Stimulated activated CD4-positive, alpha-beta T cell treated with anti-CD3 and anti-CD28 coated beads, TNF-alpha, amount 100 ng/mL, for 4 hours (primary cell): ENCODE data around the gene AGAP1.

Source experiments
- DNase-seq, 3 experiments: peaks; one replicate each; pipeline ENCODE4 v3.0.0-alpha.2; 2020; ENCODE audit warnings: low read depth in 3 of 3

The AGAP1 gene

DNA sequence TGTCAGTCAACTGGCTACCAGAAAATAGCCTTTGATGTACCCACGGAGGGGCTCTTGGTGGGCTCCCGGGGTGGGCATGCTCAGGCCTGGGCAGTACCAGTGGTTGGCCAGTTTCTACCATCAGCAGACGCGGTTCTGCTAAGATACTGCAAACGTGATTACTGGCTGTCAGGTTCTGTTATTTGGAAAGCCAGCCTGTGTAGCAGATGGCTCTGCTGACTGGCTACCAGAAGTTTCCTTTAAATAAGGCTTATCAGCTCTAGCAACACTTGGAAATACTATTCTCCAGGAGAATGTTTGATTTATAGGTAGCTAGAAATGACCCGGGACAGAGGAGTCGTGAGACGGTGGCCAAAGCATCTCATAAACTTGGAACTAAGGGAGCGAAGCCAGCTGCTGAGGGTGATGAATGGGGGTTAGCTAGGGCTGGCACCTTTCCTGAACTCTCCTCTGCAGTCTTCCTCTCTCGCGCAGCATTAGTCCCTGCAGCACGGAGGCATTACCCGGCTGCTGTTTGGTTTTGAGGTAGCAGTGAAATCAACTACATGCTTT, 171.9 kb downstream of the AGAP1 start:
- DNase-seq = no peak

DNA sequence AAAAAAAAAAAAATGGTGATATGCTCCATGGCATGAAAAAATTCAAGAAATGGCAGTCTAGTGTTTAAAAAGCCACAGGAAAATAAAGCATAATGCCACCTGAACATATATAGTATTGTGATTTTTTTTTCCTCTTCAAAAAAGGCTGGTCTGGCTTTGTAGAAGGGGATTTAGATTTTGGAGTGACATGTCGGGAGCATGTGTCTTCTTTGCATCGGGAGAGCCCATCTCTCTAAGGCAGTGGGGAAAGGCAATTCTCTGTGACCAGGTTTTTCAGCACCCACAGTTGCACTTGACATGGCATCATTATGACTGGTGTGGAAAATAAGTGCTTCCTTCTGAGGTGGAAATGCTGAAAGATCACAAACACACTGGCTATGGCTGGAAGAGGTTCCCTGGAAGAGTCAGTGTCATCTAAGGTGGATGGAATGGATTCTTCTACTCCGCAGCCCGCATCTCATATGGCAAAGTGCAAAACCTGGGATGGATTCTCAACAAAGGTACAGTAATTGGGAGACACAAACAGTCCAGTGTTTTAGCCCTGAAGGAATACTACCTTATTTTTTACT, 172.5 kb downstream of the AGAP1 start:
- DNase-seq = no peak

DNA sequence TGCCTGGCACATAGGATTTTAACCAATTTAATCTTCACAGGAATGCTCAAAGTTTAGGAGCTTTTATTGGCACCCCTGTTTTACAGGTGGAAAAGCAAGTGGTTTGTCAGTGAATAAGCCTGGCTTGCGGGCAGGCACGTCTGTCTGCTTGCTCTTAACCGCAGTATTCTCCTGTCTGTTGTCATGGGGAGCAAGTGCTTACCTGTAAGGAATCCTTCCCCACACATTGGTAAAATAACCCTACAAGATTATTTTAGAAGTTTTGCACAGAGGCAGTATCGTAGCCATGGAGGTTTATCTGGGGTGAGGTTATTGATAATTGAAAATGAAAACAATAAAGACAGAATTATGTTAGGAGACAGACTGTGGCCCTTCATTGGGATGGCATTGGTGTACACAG, 174.9 kb downstream of the AGAP1 start:
- DNase-seq = no peak

DNA sequence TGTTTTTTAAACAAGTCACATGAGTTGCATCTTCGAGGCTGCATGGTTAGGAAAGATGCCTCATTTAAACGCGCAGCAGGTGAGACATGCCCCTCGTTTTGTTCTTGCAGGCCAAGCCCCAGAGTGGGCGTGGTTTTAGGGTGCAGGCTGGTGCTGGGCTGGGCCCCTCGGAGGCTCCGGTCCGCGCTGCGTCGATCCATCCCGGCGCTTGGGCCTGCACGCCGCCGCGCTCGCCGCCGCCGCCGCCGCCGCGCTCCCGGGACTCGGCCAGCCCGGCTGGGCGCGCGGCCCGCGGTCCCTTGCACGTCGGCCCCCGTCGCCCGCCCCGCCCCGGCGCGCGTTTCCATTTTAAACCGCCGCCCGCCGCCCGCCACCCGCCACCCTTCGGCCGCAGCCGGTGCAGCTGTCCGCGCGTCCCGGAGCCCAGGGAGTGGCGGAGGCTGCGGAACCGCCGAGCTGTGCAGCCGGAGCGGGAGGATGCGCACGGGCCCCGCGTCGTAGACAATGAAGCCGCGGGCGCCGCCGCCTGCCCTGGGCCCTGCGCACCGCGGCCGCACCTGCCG, 175.5 kb downstream of the AGAP1 start:
- DNase-seq = no peak

DNA sequence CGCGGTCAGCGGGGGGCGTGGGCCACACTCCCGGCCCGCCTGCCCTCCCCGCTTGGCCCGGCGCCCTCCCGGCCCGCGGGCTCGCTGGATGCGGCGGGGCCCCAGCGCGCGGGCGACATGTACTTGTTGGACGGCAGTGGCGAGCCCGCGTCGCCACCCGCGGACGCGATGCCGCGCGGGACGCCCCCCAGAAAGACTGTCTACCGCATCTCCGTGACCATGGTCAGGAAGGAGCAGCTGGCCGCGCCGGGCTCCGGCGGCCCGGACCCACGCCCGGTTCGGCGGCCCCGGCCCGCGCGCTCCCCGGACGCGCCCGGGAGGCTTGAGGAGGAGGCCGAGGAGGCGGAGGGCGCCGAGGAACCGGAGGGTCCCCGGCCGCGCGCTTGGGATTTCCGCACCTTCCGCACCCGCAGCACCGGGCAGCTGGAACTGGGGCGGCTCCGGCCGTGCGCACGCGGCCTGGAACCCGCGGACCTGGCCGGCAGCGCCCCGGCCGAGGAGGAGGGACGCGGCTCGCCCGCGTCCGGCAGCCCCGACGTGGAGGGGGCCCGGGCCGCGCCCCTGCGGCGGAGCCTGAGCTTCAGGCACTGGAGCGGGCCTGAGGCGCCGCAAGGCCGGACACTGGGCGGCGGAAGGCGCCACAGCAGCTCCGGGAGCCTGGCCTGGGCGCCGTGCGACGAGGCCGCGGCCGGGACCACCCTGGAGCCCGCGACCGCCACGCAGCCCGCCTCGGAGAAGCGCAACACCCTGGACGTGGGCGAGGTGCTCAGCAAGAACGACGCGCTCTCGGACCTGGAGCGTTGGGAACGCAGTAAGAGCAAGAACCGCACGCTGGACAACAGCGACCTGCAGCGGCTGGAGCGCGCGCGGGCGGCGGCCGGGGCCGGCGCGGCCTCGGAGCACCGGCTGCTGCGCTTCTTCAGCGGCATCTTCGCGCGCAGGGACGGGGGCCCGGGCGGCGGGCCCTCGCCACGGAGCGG, 176.4 kb downstream of the AGAP1 start:
- no peak for DNase-seq

DNA sequence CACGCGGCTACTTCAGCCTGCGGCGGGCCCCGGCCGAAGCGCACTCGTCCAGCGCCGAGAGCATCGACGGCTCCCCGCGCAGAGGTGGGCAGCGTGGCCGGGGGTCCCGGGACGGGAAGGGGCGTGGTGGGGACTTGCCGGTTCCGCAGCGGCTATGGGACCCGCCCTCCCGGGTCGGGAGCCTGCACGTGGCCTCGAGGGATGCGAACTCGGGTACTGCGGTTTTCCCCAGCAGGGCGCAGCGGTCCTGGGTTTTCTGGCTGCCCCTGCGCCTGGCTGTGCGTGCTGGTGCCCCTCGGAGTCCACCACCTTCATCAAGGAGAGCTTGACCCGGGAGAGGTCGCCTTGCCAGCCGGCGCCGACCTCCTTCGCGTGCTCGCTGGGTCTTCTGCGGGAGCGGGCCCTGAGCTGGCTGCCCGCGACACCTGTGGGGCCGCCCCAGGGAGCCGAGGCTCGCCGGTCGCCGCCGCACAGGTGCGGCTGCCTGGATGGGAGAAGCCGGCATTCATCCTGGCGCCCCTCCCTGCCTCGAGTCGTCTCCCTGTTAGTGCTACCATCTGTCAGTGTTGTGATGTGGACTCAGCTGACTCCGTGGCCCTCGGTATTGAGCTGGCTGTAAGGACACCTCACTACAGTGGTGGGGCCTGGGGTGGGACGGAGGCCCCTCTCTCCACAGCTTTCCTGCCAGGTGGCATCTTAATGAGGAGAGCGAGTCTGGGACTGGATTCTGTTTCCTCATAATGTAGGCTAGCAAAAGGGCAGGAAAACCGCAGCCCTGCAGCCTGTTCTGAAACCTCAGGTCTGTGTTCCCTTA, 177.3 kb downstream of the AGAP1 start:
- no peak for DNase-seq

DNA sequence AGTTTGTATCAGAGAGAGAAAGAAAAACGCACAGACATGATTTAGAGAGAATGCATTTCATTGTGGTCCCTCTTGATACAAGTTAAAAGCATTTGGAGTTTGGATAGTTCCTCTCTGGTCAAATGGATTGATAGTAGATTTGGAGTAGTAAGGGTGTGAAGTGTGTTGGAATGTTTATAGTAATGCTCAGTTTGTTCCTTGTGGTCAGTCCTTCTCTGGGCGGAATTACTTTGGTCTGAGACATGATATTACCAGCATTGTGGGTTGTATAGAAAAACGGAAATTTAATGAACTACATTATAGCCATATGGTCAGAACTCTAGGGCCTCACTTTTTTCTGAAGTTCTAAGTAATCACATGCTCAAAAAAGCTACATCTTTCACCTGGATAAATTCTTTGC, 178.9 kb downstream of the AGAP1 start:
- no peak for DNase-seq

DNA sequence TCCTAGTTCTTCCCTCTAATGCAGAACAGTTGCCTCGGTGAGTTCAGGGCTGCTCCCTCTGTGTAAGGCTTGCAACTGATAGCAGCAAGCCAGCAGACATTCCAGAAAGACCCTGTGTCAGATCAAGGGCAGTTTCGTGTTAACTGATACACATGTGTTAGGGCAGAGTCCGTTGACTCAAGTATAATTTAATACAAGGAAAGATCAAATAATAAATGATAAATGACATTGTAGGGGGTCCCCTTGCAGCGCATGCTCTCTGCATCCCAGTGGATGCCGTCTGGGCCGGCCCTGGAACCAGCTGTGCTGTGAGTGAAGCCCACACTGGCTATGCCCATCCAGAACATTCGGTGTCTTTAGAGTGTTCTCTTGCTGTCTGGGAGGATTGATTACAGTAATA, 180.3 kb downstream of the AGAP1 start:
- DNase-seq = no peak

DNA sequence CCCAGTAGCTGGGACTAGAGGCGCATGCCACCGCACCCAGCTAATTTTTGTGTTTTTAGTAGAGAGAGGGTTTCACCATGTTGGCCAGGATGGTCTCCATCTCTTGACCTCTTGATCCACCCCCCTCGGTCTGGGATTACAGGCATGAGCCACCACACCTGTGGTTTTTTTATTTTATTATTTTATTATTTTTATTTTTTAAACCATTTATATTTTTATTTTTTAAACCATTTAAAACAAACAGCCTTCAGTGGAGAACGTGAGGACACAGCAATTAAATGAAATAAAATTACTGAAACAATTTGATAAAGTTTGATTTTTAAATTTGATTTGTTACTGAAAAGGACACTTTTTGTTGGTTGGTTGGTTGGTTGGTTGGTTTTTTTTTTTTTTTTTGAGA, 181.0 kb downstream of the AGAP1 start:
- DNase-seq = no peak

DNA sequence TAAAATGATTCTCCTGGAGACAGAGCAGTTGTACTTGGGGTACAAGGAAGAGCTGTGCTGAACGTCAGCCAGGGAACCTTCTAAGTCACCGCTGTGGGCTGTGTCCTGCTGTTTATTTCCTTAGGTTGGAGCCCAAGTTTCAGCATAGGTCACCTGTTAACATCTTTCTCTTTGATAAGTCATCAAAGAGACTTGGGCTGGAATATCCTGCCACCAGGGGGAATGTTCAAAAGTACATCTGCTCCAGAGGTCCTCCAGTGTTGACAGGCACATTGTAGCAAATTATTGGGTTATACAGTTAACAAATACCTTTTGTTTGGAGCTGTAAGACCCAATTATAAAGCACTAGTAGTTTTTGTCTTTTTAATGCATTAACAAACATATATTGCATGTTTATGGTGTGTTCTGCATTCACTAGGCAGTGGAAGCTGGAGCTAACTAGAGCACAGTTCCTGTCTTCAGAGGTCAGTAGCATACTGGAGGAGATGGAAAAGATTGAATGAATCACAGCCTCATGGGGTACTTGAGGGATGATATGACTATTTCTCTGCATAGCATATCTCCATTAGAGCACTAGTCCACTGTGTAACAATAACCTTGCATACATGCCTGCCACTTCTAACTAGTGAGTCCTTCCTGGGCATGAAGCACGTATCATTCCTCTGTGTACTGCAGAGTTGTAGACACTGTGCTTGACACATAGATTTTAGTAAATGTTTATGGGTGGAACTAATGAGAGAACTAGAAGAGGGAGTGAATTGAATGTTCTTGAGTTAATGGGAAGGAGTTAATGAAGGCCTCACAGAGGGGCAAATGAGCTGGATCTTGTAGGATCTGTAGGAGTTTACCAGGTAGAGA, 182.1 kb downstream of the AGAP1 start:
- no peak for DNase-seq

DNA sequence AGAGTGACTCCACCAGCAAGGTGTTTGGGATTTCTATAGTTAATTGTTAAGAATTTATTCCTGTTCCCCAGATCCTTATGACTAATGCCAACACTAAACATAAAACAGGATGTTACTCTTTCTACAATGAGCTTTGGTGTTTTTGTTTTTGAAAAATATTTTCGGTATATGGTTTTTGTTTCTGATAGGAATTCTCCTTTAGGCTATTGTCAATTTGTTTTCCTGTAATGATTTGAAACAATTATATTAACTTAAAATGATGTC, 182.6 kb downstream of the AGAP1 start:
- no peak for DNase-seq

DNA sequence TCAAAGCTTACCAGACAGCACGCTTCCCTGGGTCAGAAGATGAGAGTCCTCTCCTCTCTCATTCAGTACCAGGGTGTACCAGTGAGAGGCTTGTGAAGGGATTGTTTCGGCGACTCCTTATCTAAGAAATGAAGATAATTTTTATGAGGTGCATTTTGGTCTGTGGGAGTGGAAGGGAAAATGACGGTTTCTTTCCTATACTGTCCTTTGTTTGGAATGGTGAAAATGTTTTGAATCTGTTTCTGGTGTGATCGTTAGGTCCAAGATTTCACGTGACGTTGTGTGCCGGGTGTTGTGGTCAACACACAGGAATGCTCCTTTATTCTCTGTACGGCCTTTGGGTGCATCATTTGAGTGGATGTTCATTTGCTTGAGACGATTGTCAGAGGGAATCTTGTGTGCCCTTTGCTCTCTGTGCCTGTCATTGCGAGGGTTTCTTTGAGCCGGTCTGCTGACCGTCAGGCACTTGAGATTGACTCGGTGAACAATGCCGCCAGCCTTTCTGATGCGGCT, 183.5 kb downstream of the AGAP1 start:
- no peak for DNase-seq

DNA sequence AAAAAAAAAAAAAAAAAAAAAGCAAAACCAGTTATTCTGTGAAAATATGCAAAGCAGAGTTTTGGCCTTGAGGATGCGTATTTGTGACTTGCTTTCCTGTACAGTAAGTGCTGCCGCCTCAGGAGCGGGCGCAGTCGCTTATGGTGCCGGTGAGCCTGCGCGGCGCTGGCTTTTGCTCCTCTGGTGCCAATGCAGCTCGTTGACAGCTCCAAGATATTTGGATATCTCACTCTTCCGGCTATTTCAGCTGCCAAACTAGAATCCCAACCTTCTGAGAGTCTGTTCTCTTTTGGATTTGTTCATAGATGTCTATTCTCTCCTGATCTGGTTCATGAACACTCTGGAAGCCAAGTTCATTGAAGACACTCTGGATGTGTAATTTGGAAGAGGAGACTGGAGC, 184.1 kb downstream of the AGAP1 start:
- no peak for DNase-seq

DNA sequence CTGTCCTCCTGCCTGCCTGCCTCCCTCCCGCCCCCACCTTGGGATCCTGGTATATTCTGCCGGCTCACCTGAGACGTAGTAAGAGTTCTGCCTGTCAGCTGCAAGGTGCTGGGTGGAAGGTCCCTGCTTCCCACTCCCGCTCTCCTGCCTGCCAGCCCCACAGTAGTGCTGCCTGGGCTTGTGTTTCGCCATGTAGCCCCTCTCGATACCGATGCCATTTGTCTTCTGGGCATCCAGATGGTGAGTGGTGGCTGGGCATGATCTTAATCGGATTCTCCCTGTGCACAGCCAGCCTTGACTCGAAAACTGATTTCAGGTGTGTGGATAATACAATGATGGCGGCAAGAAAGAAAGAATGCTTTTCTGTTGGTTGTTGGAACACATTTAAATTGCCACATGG, 184.9 kb downstream of the AGAP1 start:
- DNase-seq = no peak

DNA sequence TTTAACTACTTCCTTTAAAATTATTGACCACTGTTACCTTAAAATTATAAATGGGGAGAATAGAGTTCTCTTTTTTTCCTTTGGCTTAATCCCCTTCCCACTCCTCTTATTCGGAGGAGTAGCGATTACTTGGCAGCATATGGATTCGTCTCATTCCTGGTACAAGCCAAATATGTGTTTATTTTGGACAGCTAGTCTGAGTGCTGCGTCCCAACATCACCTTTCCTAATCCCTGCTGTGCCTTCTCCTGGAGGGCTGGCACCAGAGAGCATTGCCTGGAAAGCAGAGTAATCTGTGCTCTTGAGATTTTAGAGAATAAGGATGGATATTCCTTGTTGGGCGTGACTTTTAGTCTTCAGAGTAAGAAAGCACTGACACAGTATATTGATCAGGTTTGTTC, 185.6 kb downstream of the AGAP1 start:
- no peak for DNase-seq

DNA sequence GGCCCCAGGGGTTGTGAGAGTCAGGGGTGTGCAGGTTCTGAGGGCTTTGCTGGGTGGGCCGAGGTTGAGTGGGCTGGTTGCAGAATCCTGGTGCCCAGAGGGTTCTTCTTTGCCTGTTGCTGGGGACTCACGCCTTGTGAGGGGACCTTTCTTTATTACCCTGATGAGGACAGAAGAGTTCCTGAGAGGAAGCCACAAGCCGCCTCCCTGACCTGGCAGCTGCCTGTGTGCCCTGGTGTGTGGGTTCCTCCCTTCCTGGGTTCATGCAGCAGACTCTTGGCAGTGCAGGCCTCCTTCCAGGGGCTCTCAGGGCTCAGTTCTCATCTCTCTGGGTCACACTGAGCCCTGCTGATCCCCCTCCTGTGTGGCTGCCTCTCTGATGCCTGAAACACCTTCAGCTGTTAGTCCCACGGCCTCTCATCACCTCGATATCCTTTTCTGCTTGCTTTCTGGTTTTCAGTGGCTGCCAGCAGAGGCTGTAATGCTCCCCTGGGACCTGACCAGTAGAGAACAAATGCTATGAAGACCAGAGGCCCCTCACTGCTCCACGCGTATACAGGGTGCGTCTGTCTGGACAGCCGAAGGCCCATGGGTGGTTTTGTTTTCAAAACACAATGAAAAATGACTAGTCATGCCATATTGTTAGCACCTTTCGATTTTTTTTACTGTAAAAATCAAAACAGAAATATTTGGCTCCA, 191.3 kb downstream of the AGAP1 start:
- no peak for DNase-seq

DNA sequence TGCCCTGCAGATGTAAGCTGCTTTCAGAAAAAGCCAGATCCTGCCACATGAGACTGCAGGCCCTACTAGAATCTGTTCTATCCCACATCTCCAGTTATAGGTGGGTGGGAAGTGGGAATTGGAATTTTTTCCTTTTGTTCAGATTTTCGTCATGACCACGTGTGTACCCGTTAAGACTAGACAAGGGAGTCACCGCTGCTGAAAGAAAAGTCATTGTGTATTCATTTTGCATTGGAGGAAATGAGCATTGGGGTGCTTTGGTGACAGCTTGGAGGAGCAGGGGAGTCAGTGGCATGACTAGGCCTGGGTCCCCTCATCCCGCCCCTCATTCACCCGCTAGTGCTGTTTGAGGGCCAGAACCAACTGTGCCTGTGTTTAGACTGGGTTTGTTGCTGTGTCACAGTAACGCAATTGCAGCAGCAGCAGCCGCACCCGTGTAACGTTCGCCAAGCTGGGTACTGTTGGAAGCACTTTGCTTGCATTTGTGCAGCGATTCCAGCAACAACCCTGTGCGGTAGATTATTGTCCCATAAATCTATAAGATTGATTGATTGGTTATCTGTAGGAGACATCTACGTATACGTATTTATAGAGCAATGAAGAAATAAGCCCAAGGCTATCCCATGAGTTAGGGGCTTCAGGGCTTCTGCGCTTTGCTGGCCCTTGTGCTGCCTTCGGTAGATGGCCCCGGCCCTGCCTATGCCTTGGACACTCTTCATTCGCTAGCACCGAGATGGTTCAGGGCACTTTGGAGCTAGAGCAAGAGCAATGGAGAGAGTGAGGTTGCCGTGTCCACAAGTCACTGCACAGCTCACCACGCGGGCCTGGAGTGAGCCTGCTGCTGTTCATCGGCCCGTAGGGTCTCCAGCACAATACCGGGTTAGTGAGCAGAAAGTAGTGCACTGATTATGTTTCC, 194.9 kb downstream of the AGAP1 start:
- DNase-seq = no peak

DNA sequence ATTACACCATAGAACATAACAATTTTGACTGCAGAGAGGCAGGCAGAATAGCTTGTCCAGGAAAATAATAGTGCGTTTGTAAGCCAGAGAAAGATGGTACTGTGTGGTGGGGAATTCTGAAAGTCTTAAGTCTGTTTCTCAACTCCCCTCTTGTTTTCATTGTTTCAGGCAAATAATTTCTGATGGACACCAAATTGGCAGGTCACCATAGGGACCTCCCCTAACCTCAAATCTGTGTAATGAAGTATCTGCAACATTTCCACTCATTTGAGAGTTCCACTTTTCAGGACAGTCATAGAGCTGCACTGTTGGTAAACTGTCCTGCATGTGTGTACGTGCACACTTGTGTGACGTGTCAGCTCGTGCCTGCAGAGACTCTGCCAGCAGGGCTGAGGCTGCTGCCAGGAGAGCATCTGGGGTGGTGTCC, 195.6 kb downstream of the AGAP1 start:
- DNase-seq = no peak

DNA sequence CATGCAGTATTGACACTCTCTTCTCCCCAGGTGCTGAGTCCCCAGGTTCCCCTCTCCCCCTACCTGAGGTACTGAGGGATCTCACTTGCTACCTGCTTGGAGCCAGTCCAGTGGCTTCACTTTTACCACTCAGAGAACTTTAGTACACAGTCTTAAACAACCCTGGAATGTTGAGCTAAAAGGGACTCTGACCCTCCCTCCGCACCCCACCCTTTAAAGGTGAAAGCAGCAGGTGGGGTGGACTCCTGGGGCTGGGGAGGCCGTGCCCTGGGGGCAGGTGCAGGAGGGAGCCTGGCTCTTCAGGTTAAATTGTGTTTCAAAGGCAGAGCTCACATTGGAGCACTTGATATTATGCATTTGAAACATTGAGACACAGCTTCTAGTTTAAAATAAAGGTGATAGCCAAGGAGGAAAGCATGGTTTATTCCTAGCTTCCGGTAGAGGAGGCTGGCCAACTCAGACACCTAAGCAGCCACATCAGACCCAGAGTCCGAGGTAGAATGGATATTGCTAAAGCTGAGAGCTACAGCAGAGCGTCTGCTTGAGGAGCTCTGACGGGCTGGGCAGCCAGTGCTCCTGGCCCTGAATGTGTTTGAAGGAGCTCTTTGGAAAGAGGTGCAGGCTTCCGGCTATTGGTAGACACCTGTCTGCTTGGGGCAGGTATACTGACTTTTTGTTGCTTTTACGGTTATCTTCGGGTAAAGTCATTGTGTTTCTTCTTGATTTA, 196.4 kb downstream of the AGAP1 start:
- DNase-seq = no peak
